Measurements from ENCODE around the gene ANO9.

The ANO9 gene

DNA sequence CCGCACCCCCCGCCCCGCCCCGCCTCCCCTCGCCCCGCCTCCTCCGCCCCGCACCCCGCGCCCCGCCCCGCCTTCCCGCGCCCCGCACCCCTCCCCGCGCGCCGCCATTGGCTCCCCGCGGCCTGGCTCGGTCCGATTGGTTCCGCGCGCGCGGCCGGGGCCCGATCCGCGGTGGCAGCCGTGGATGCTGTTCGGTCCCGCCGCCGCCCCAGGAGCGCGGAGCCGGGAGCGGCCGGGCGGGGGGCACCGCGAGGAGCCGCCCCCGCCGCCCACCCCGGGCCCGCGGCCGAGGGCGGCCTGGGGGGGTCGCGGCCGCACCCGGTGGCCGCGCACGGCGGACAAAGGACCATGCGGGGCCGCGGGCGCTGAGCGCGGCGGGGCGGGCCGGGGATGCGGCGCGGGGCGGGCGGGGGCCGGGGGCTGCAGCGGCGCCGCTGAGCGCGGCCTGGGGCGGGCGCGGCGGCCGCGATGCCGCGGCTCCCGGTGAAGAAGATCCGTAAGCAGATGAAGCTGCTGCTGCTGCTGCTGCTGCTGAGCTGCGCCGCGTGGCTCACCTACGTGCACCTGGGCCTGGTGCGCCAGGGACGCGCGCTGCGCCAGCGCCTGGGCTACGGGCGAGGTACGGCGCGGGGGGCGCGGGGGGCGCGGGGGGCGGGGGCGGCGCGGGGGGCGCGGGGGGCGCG lies 72.3 kb downstream of the ANO9 start, which contains the start of gene B4GALNT4:
Gene B4GALNT4, plus strand, starts transcription at position 164 of the 683 bp plus-strand sequence. Its CDS starts 305 bp downstream, at position 469.
- DNase-seq (ENCODE audit: low read depth), result no peak

DNA sequence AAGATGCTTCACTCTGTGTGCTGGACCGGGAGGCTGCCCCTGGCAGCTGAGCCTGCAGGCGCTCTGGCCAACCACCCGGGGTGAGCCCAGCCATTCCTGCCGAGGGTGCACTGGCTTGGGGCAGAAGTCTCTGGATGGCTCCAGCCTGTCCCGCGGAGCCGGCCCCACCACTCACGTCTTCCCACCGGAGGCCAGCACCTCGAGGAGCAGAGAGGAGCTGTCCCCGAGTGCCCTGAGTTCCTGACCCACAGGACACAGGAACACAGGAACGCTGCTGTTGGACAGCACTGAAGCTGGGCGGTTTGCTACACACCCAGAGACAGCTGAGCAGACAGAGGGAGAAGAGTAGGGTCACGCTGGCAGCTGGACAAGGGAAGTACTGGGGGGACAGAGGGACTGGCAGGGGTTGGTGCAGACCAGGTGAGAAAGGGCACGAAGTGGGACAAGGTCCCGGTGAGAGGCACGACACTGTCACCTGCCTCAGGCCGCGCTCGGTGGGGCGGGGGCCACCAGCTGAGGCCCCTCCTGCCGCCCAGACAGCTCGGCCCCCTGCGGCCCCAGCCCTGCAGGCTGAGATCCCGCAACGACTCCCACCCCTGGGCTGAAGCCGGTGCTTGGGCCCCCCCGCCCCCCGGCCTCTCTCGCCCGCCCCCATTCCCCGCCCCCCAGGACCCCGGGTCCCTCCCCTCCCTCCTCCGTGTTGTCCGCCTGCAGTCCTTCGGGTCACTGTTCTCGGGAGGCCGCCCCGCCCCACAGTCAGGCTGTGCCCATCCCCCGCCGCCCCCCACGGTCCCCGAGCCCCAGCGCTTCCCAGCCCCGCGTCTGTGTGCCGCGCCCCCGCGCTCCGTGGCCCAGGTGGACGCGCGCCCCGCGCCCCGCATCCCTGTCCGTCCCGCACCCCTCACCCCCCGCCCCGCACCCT lies 73.1 kb downstream of the ANO9 start:
- no peak for DNase-seq (ENCODE audit: low read depth)

DNA sequence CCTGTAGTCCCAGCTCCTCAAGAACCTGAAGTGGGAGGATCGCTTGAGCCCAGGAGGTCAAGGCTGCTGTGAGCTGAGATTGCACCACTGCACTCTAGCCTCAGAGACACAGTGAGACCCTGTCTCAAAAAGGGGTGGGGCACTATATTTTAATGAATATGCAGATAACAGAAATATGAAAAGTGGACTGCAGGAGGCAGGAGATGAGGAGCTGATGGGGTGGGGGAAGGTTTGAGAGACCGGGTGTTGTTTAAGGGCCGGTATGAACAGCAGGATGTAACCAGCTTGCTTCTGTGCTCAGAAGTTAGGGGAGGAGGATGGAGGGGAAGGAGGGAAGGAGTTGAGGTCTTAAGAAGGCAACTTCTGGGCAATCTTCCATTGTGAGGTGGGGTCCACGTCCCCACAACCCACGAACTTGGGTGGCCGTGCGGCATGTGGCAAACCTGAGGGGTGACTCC lies 73.8 kb downstream of the ANO9 start:
- DNase-seq (ENCODE audit: low read depth), result no peak
